Activated gamma-delta T cell treated with anti-CD3 and anti-CD28 coated beads, Interleukin-2, amount 50 U/mL, for 16 hours (primary cell): Measurements from ENCODE around the gene CLP1.
"Not testable (repeated sequence)": the region's sequence is repeated elsewhere in the genome, so short reads cannot be mapped to it uniquely, and the experiment has no call there.

Experiments
- DNase-seq: peaks from one replicate; pipeline ENCODE4 v3.0.0-alpha.2; 2020; ENCODE audit warnings: low read depth

Gene CLP1

GRCh38 chr11:57667117-57667735 is 9.7 kb downstream of the CLP1 start:
- DNase-seq, result peak; percentile 88

GRCh38 chr11:57667736-57668433 is 10.3 kb downstream of the CLP1 start, which contains the start of gene ZDHHC5:
Gene ZDHHC5, plus strand, starts transcription at chr11:57668114. Its CDS starts 4,977 bp downstream, at chr11:57673091.
- peak; percentile 99 for DNase-seq

- DNase-seq, result peak; percentile 18
Measured at GRCh38 chr11:57668434-57668782, 10.8 kb downstream of the CLP1 start.

- DNase-seq, result no peak
Measured at GRCh38 chr11:57674251-57674650, 16.7 kb downstream of the CLP1 start.

GRCh38 chr11:57675176-57675941 is 17.8 kb downstream of the CLP1 start:
- no peak for DNase-seq

GRCh38 chr11:57679396-57679795 is 21.8 kb downstream of the CLP1 start:
- DNase-seq, result no peak

GRCh38 chr11:57680552-57680874 is 23.0 kb downstream of the CLP1 start:
- DNase-seq, result no peak

GRCh38 chr11:57681168-57681567 is 23.6 kb downstream of the CLP1 start:
- no peak for DNase-seq

- DNase-seq, result not testable (repeated sequence)
Measured at GRCh38 chr11:57690474-57690873, 32.9 kb downstream of the CLP1 start.

- DNase-seq, result no peak
Measured at GRCh38 chr11:57698843-57699365, 41.3 kb downstream of the CLP1 start.

GRCh38 chr11:57699813-57700212 is 42.3 kb downstream of the CLP1 start:
- DNase-seq, result no peak

- DNase-seq, result no peak
Measured at GRCh38 chr11:57700425-57700824, 42.9 kb downstream of the CLP1 start.

GRCh38 chr11:57703341-57703740 is 45.8 kb downstream of the CLP1 start:
- no peak for DNase-seq

GRCh38 chr11:57704932-57705331 is 47.4 kb downstream of the CLP1 start:
- DNase-seq, result no peak

GRCh38 chr11:57705432-57705831 is 47.9 kb downstream of the CLP1 start:
- not testable (repeated sequence) for DNase-seq

GRCh38 chr11:57709802-57710367 is 52.3 kb downstream of the CLP1 start:
- DNase-seq, result no peak
